Superior temporal gyrus (tissue), 1 donor: ENCODE measurements around the gene TRIP11.
A peak's percentile ranks its signal among the peaks of the same experiment; 100 is the strongest.
"Not testable (repeated sequence)": the region's sequence is repeated elsewhere in the genome, so short reads cannot be mapped to it uniquely, and the experiment has no call there.

Source experiments
- DNase-seq: peaks from one replicate; pipeline ENCODE4 v3.0.0-alpha.2; 2016; ENCODE audit errors: extremely low spot score

Gene TRIP11

GRCh38 chr14:92039719-92040430 is at the start of gene TRIP11:
Gene TRIP11, minus strand, starts transcription at chr14:92040059. Its CDS starts 374 bp downstream, at chr14:92039685.
- DNase-seq = peak; percentile 93

GRCh38 chr14:92088494-92088893 is 48.6 kb upstream of the TRIP11 start:
- DNase-seq = no peak

GRCh38 chr14:92074555-92074954 is 34.7 kb upstream of the TRIP11 start:
- DNase-seq = no peak

- no peak for DNase-seq
Observed at GRCh38 chr14:92058006-92058917, 18.4 kb upstream of the TRIP11 start.

GRCh38 chr14:92049781-92050180 is 9.9 kb upstream of the TRIP11 start:
- DNase-seq = no peak

- not testable (repeated sequence) for DNase-seq
Observed at GRCh38 chr14:92049221-92049620, 9.4 kb upstream of the TRIP11 start.

GRCh38 chr14:92045904-92046303 is 6.0 kb upstream of the TRIP11 start:
- not testable (repeated sequence) for DNase-seq

GRCh38 chr14:92041766-92042165 is 1.9 kb upstream of the TRIP11 start:
- DNase-seq = not testable (repeated sequence)

GRCh38 chr14:92041203-92041602 is 1.3 kb upstream of the TRIP11 start:
- no peak for DNase-seq

- DNase-seq = peak; percentile 77
Observed at GRCh38 chr14:92040431-92041051, 682 bp upstream of the TRIP11 start.

GRCh38 chr14:92039063-92039718 is 668 bp downstream of the TRIP11 start:
- peak; percentile 59 for DNase-seq

GRCh38 chr14:92037989-92038388 is 1.9 kb downstream of the TRIP11 start:
- DNase-seq = no peak

- DNase-seq = no peak
Observed at GRCh38 chr14:92035890-92036289, 4.0 kb downstream of the TRIP11 start.

- no peak for DNase-seq
Observed at GRCh38 chr14:92033906-92034687, 5.8 kb downstream of the TRIP11 start.

GRCh38 chr14:92033433-92033832 is 6.4 kb downstream of the TRIP11 start:
- no peak for DNase-seq

- no peak for DNase-seq
Observed at GRCh38 chr14:92026548-92027190, 13.2 kb downstream of the TRIP11 start.

- DNase-seq = no peak
Observed at GRCh38 chr14:92022036-92022435, 17.8 kb downstream of the TRIP11 start.

- no peak for DNase-seq
Observed at GRCh38 chr14:92021523-92021922, 18.3 kb downstream of the TRIP11 start.

- no peak for DNase-seq
Observed at GRCh38 chr14:92014040-92014439, 25.8 kb downstream of the TRIP11 start.

GRCh38 chr14:92012121-92012748 is 27.6 kb downstream of the TRIP11 start:
- DNase-seq = no peak
